ENCODE results near the gene DRAM1. TPM values are rescaled to one million over a fixed set of nuclear protein-coding genes. Genes with fewer than 3 reads are reported as not detected.

The DRAM1 gene
- total RNA-seq, 1 experiment from 2014 or later = 6.5 TPM

GRCh38 chr12:101863981-101864380 lies 13.4 kb upstream of the DRAM1 start:
- Histone ChIP-seq H3K23me2 (ENCODE audit: insufficient read length, low read depth, low read length, poor library complexity, severe bottlenecking) (no peaks in the 10 kb centered on the region), H3K79me1 (ENCODE audit: insufficient read depth, low read depth, low read length, poor library complexity, severe bottlenecking) (no peaks in the 10 kb centered on the region), H4K5ac (ENCODE audit: insufficient read length, low read depth, low read length) (no peak overlapping the region), H3K9ac (ENCODE audit: extremely low read depth, insufficient read length, low read length) (no peak overlapping the region), H2AFZ (ENCODE audit: low read length) (no peak overlapping the region), H3K27me3 (ENCODE audit: insufficient read depth, low read length) (no peaks in the 10 kb centered on the region), H2BK120ac (ENCODE audit: low read depth, low read length, poor library complexity, severe bottlenecking) (no peak overlapping the region), H3K79me2 (ENCODE audit: insufficient read depth, low read length) (no peaks in the 10 kb centered on the region), H3T11ph (ENCODE audit: low read length) (no peak overlapping the region), H3K23ac (ENCODE audit: insufficient read length, low read depth, low read length) (no peak overlapping the region), H3K56ac (ENCODE audit: insufficient read length, low read depth, low read length) (no peak overlapping the region), H3K18ac (ENCODE audit: insufficient read length, low read depth, low read length) (no peak overlapping the region), H2BK20ac (ENCODE audit: low read depth, low read length, poor library complexity, severe bottlenecking) (no peak overlapping the region), H2BK15ac (ENCODE audit: low read depth, low read length) (no peak overlapping the region), H3K4me2 (ENCODE audit: insufficient read depth, insufficient read length, low read length) (no peak overlapping the region), H4K8ac (replicated peaks; ENCODE audit: insufficient read length, low read depth, low read length) (no peak overlapping the region), H4K20me1 (ENCODE audit: control insufficient read depth, insufficient read depth, insufficient read length) (no peaks in the 10 kb centered on the region), H3K9me3 (ENCODE audit: control insufficient read depth, low read depth, low read length) (no peaks in the 10 kb centered on the region), H3K4me1 (ENCODE audit: insufficient read depth, low read length) (no peaks in the 10 kb centered on the region; the same call in 1 of the 2 replicates), H3K4ac (ENCODE audit: low read depth, low read length) (no peak overlapping the region), H4K91ac (ENCODE audit: insufficient read length, low read depth, low read length) (no peak overlapping the region), H3K14ac (ENCODE audit: insufficient read depth, low read length) (no peak overlapping the region), H2BK12ac (ENCODE audit: insufficient read length, low read depth, low read length) (no peak overlapping the region), H2BK5ac (ENCODE audit: insufficient read length, low read length) (no peak overlapping the region), H3K27ac (ENCODE audit: insufficient read length, low read depth, low read length) (no peak overlapping the region), H2AK5ac (ENCODE audit: insufficient read length, low read length) (no peak overlapping the region)
- Mint-ChIP-seq H3K4me1 (peaks cover 3 to 5% of the 10 kb centered on the region in 2 experiments; a peak in 2 of 4 replicates), H3K27me3 (ENCODE audit: low read depth) (peaks cover 5% of the 10 kb centered on the region; the same call in 1 of the 2 replicates), H3K4me3 (no peak overlapping the region), H3K27ac (no peak overlapping the region; a peak in 1 of 7 replicates), H3K36me3 (ENCODE audit: insufficient read depth in 1 of 3, low read depth in 3 of 3) (peaks cover 0 to 6% (median 2%) of the 10 kb centered on the region in 3 experiments; a peak in 2 of 7 replicates), H3K9me3 (peaks cover 8 to 10% of the 10 kb centered on the region in 2 experiments; a peak in 4 of 5 replicates)
- TF ChIP-seq CTCF (conservative IDR thresholded peaks at IDR 0.05) = no peak
- no peak for DNase-seq
